Endothelial cell (in vitro differentiated cells): Measurements from ENCODE around the gene TENM4. TPM values are rescaled to one million over a fixed set of nuclear protein-coding genes. Genes with fewer than 3 reads are reported as not detected.

Experiments
- DNase-seq: peaks from one replicate; pipeline ENCODE4 v3.0.0; 2021; ENCODE audit warnings: low spot score
- H3K27ac Mint-ChIP-seq: one replicate; pipeline ENCODE4 v1.8.0; 2021; ENCODE audit warnings: mixed read lengths, inconsistent platforms; ENCODE audit not compliant: unreplicated experiment
- H3K27me3 Mint-ChIP-seq: one replicate; pipeline ENCODE4 v1.8.0; 2021; ENCODE audit warnings: mild to moderate bottlenecking, moderate library complexity, mixed read lengths, inconsistent platforms; ENCODE audit not compliant: unreplicated experiment
- H3K36me3 Mint-ChIP-seq: one replicate; pipeline ENCODE4 v1.8.0; 2021; ENCODE audit warnings: mild to moderate bottlenecking, low read depth, mixed read lengths, inconsistent platforms; ENCODE audit not compliant: unreplicated experiment
- H3K4me1 Mint-ChIP-seq: one replicate; pipeline ENCODE4 v1.8.0; 2021; ENCODE audit warnings: mild to moderate bottlenecking, mixed read lengths, inconsistent platforms; ENCODE audit not compliant: unreplicated experiment
- H3K4me3 Mint-ChIP-seq: one replicate; pipeline ENCODE4 v1.8.0; 2021; ENCODE audit warnings: mild to moderate bottlenecking, mixed read lengths, inconsistent platforms; ENCODE audit not compliant: unreplicated experiment
- H3K9me3 Mint-ChIP-seq: one replicate; pipeline ENCODE4 v1.8.0; 2021; ENCODE audit warnings: mixed read lengths, inconsistent platforms; ENCODE audit not compliant: unreplicated experiment
- CTCF ChIP-seq: fragments of 200-600 bp; sonication (generic); IDR thresholded peaks from one replicate; pipeline ENCODE4 v1.5.0; 2021; ENCODE audit warnings: antibody characterized with exemption; ENCODE audit not compliant: unreplicated experiment
- total RNA-seq: library from RNA; stranded (reverse); fragmentation: NEBNext Ultra II Directional; extraction: Animal tissue kit (Norgen Biotek cat#: 25700); gene quantifications from one replicate; pipeline ENCODE4 v1.2.1, GENCODE V29; 2021; ENCODE audit not compliant: unreplicated experiment

The TENM4 gene
- total RNA-seq, 1 donor from 2014 or later, result 1.8 TPM

- DNase-seq, result peak; percentile 13
- no peaks in the 10 kb centered on the region for H3K36me3 Mint-ChIP-seq
- H3K9me3 Mint-ChIP-seq, result no peaks in the 10 kb centered on the region
Measured at GRCh38 chr11:79413268-79413667, 27.6 kb downstream of the TENM4 start.

GRCh38 chr11:79412761-79413160 lies 28.1 kb downstream of the TENM4 start:
- Mint-ChIP-seq H3K9me3 (no peaks in the 10 kb centered on the region), H3K4me3 (no peak overlapping the region), H3K4me1 (peaks cover 5% of the 10 kb centered on the region), H3K27ac (no peak overlapping the region), H3K36me3 (no peaks in the 10 kb centered on the region), H3K27me3 (no peaks in the 10 kb centered on the region)
- no peak for TF ChIP-seq CTCF
- no peak for DNase-seq

More at GRCh38 chr11:79413268-79413667, 27.6 kb downstream of the TENM4 start:
- Mint-ChIP-seq H3K27me3 (no peaks in the 10 kb centered on the region), H3K27ac (no peak overlapping the region), H3K4me3 (no peak overlapping the region), H3K4me1 (peaks cover 5% of the 10 kb centered on the region)
- TF ChIP-seq CTCF, result no peak

GRCh38 chr11:79409330-79409729 lies 31.5 kb downstream of the TENM4 start:
- peaks cover 5% of the 10 kb centered on the region for H3K4me1 Mint-ChIP-seq
- H3K27ac Mint-ChIP-seq, result no peak overlapping the region
- no peak for DNase-seq
- TF ChIP-seq CTCF, result no peak
- H3K4me3 Mint-ChIP-seq, result no peak overlapping the region
- H3K27me3 Mint-ChIP-seq, result no peaks in the 10 kb centered on the region
- no peaks in the 10 kb centered on the region for H3K9me3 Mint-ChIP-seq
- no peaks in the 10 kb centered on the region for H3K36me3 Mint-ChIP-seq

GRCh38 chr11:79406376-79406775 lies 34.5 kb downstream of the TENM4 start:
- Mint-ChIP-seq H3K4me3 (no peak overlapping the region), H3K27ac (no peak overlapping the region), H3K36me3 (no peaks in the 10 kb centered on the region), H3K9me3 (no peaks in the 10 kb centered on the region), H3K4me1 (peaks cover 5% of the 10 kb centered on the region), H3K27me3 (peaks cover 1% of the 10 kb centered on the region)
- no peak for TF ChIP-seq CTCF
- no peak for DNase-seq

GRCh38 chr11:79404806-79405205 lies 36.0 kb downstream of the TENM4 start:
- H3K27ac Mint-ChIP-seq, result no peak overlapping the region

More at GRCh38 chr11:79404806-79405205, 36.0 kb downstream of the TENM4 start:
- no peak overlapping the region for H3K4me3 Mint-ChIP-seq
- no peaks in the 10 kb centered on the region for H3K9me3 Mint-ChIP-seq
- H3K36me3 Mint-ChIP-seq, result no peaks in the 10 kb centered on the region
- no peak for TF ChIP-seq CTCF
- H3K27me3 Mint-ChIP-seq, result peaks cover 1% of the 10 kb centered on the region
- no peak for DNase-seq
- H3K4me1 Mint-ChIP-seq, result no peaks in the 10 kb centered on the region
